Activated naive CD4-positive, alpha-beta T cell treated with Interleukin-2 at 50 U/mL for 16 hours (primary cell): ENCODE measurements around the gene AGAP1.

ENCODE experiments used
- DNase-seq: peaks from one replicate; pipeline ENCODE4 v3.0.0-alpha.2; 2020

The AGAP1 gene

DNA sequence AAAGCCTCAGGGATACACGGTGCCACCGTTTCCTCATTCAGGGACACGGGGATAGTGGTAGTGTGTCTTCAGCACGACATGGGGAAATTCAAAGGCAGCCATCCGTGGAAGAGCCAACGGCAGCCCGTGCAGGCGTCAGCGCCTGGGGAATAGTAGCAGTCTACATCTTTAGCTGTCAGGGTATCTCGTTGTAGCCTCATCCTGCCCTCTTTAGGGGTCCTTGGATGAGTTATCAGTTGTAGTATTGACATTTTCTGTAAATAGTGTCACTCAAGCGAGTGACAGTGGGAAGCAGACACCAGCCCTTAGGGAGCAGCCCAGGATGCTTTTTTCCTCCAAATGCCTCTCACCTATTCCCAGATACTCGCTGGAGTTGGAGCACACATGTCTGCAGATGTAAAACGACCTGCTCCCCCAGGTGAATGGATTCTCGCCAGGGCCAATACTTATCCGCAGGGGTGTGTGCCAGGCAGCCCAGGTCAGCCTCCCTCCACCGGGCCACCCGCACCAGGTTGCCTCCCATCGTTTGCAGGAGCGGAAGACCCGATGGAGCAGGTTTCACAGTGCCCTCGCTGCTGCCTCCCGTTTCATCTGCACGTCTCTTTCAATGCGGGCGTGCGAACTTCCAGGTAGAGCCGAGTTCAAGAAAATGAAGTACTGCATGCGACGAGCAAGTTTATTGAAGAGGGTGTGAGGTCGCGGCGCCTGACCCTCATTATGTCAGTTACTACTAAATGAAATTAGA, 41.0 kb downstream of the AGAP1 start:
- no peak for DNase-seq

DNA sequence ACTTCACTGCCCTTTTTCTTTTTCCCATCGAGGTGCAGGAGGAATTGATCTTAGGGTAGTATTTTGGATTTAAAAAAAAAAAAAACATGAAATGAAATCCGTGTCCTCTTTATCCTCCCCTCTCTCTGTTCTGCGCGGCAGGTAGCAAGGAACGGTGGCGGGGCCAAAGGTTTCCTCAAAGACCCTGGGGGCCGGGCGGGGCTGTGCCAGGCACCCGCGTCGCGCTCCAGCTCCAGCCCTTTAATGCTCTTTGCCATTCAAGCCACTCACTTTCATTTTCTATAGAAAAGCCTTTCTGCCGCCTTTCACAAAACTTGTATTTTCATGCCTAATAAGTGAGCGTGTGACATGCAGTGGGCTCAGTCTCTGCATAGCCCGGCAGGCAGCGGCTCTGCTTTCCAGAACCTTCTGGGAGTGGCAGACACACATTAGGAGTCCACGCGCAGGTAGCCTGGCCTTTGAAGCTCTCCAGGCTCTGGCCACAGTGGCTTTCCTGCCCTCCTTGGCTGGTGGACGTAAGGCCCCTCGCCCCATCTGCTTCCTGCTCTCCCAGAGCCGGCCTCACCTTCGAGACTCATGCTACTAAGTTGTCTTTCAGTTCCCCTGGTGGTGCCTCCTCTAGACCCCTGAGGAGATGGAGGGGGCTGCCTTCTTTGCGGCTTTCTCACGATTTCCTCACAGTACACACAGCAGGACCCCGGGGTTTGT, 41.7 kb downstream of the AGAP1 start:
- DNase-seq: no peak

DNA sequence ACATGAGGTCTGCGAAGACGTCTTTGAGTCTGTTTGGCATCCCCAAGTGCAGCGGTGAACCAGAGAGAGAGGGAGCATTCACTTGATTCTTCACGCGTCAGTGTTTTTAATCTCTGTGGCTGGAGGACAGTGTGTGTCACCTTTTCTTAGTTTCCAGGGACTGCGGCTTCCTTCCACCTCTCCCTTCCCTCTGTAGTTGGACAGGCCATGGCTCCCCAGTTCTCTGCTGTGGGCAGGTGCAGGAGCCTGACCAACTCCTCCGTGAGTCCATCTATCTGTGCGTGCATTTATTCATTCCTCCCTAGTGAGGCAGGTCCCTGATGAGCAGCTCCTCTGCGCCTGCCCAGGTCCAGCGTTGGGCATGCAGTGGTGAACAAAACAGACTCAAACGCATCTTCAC, 42.9 kb downstream of the AGAP1 start:
- no peak for DNase-seq

DNA sequence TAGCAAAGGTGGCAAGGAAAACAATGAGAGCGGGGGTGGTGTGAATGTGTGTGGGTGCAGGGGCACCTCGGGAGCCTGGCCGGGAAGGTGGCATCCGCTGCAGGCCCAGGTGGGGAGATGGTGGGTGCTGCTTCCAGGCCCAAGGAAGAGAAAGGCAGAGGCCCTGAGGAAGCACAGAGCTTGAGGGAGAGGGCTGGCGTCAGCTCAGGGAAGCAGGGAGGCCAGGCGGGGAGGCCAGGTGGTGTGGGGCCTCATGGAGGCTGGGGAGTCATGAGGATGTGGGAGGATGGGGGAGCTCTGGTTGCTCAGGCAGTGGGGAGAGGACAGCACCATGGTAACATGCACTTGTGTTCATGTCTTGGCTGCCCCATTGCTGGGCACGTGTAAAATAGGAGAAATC, 43.3 kb downstream of the AGAP1 start:
- DNase-seq: no peak

DNA sequence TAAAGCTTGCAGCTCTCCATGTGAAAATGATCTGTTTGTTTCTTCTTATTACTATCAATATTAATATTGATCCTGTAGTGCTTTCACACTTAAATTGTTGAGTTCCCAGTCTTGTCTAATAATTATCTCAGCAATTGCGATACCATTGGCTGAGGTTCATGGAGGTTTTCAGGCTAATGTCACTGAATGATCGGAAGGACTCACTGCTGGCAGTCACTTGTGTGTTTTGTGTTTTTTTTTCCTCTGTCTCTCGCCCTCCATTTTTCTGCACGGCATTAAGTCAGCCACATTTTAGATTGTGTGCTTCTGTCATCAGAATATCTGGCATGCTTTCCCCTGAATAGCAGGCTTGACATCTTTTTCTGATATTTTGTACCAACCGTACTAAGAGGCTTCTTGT, 43.7 kb downstream of the AGAP1 start:
- DNase-seq: no peak

DNA sequence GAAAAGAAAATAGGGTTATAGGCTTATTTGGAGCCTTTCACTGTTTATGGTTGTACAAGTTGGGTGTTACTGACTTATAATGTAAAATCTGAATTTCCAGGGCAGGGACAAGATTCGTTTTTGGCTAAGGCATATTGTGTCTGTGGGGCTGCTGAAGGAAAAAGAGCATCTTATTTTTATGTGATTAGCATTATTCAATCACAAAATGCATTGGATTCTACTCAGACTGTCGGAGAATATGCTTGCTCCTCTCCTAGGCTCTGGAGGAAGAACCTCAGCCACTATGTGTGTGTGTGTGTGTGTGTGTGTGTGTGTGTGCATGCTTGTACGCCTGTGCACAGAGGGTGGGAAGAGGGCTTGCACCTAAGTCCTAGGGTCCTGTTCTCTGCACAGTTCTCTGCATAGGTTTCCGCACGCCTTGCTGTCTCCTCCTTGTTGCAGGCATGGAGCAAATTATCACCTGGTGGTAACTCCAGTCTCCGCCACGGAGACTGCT, 44.3 kb downstream of the AGAP1 start:
- no peak for DNase-seq

DNA sequence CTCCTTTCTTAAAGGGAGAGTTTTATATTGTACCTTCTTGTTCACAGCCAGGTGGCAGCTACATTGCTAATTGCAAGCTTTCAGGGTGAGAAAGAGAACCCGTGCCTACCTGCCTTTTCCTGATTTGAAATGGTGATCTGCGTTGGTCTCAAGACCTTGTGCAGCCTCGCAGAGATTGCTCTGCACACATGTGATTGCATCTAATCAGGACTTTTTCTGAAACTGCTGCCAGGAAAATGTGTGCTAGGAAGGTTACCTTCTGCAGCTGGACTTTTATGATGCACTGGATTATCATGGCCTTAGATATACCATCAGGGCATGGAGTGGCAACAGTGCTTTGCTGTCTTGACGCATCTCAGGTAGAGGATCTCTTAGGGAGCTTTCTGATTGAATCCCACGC, 45.1 kb downstream of the AGAP1 start:
- no peak for DNase-seq

DNA sequence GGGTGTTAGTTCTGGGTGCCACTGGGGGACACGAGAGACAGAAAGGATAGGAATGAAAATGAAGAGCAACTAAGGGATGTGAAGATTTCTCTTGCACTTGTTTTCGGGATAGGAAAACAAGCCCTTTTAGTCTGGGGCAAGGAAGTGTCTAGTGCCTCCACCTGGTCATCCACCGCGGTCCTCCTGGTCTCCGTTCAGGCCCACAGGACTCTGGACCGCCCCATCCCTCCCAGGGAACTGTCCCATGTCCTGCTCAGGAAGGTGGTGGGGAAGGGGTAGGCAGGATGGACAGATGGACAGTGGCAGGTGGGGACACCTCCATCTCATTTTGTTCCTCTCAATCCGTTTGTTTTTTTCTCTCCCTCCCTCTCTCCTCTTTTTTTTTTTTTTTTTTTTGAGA, 45.9 kb downstream of the AGAP1 start:
- DNase-seq: no peak

DNA sequence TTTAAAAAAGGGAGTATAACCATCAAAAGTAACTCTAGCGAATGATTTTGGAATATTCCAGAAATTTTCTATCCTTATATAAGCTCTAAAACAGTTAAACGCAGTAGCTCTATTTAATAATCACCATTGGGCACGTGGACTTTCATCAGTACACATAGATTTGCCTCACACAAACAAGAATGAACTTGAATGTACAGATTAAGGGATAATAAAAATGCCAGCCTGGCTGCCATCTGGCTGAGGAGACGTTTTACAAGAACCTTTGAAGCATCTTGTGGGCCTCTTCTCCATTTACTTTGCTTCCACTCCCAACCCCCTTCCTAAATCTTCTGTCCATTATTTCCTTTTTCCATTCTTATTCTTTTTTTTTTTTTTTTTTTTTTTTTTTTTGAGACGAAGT, 47.2 kb downstream of the AGAP1 start:
- no peak for DNase-seq

DNA sequence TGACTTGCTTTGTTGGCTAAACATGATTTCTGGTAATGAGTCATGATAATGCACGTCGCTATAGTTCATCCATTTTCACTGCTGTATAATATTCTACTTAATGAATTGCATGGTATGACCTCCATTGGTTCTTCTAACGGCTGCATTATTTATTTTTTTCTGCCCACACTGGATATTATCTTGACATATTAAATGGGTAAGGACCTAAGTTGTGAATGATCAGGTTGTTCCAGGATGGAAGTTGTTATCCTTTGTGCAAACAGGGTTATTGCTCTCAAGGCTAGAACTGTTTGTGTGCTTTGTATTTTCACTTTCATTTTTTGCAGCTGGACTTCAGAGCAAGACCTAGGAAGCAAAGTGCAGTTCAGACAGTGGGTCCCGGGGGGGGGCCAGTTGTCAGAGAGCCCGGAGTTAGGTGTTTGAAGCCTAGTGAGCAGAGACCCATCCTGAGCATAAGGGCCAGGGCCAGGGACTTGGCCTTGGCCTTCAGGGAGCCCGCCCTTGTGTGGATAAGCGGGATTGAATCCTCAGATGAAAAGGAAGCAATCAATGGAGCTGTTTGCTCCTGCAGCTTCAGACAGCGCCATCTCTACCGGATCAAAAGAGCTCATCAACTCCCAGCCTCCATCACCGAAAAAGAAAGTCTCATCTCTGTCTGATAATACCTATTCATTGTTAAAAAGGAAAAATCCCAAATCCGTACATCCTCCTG, 48.2 kb downstream of the AGAP1 start:
- DNase-seq: no peak

DNA sequence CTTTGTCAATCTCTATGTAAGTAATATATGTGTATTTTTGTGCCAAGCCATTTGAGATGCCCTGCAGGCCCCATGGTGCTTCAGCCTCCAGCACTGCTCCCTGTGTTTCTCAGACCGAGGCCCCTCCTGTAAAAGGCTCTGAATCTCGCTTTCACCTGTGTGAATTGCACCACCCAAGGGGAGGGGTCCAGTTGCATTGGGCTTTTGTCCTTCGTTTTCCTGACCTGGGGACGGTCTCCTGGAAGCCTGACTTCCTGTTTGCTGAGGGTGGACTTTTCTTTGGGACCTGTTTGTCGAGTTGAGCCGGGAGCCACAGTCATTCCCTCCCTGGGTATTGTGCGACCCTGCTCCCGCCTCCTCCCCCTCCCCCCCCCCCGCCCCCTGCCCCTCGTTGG, 48.9 kb downstream of the AGAP1 start:
- no peak for DNase-seq

DNA sequence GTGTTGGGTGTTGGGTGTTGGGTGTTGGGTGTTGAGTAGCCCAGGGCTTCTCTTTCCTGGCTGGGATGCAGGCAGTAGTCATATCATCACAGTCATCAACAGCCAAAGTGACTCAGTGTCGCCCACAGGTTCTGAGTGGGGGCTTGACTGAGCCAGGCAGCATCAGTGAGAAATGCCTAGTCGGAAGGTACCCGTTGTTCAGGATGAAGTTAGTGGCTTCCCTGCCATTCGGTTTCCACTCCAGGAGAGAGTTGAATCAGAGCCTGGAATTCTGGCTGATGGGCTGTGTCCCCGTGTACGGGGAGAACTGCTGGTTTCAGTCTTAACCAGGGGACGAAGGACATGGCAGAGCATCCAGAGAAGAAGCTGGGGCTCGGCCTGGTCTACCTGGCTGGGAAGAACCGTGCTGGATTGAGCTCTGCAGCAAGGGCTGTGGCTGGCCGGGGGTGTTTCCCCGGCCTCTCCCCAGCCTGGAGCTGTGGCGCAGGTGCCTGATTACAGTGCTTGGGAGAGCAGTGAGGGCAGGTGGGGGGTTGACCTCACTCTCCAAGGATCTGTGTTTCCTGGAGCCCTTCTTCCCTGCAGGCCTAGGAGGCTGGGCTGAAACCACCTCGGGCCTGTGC, 49.4 kb downstream of the AGAP1 start:
- DNase-seq: no peak

DNA sequence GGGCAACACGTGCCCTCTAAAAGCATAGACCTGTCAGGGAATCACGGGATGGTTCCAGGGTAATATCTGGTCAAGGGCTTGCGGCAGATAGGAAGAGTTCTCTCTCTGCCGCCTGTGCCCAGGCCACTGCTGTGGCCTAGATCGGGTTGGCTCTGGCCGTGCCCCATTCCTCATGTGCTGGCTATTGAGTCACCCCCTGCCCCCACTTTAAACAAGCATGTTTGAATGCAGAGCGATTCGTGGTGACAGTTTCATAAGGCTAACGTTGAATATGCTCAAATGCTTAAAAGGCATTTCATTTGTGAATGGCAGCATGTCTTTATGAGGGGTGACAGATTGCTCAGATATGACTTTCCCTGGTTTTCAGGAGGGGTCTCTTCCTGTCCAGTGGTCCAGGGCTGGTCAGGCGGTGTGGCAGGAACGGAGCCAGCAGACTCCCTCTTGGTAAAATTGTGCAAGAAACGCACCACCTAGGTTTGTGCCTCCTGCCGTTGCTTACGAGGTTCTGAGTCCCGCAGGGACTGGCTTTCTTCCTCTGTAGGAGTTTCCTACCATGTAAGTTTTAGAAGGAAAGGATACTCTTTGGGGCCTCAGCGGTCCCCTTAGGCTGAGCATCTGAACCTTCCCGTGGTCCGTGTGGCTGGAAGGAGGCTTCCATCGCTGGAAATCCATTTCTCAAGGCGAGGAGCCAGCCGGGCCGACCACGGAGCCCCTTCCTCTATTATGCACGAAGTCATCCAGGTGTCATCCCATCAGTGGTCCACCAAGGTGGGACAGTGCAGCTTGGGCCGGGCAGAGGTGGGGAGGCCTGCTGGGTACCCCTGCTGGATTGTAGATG, 50.2 kb downstream of the AGAP1 start:
- DNase-seq: no peak

DNA sequence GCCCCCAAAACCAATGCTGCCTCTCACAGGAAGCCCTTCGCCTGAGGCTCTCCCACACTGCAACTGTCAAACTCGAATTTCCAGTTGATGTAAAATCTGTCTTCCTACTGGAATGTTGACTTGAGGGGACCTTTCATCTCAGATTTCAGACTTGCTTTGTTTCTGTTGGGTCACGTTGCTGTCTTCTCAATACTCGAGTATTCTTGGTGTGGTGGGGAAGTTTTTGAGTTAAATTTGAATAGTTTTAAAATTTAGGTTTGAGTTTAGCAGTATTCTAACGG, 50.8 kb downstream of the AGAP1 start:
- DNase-seq: no peak

DNA sequence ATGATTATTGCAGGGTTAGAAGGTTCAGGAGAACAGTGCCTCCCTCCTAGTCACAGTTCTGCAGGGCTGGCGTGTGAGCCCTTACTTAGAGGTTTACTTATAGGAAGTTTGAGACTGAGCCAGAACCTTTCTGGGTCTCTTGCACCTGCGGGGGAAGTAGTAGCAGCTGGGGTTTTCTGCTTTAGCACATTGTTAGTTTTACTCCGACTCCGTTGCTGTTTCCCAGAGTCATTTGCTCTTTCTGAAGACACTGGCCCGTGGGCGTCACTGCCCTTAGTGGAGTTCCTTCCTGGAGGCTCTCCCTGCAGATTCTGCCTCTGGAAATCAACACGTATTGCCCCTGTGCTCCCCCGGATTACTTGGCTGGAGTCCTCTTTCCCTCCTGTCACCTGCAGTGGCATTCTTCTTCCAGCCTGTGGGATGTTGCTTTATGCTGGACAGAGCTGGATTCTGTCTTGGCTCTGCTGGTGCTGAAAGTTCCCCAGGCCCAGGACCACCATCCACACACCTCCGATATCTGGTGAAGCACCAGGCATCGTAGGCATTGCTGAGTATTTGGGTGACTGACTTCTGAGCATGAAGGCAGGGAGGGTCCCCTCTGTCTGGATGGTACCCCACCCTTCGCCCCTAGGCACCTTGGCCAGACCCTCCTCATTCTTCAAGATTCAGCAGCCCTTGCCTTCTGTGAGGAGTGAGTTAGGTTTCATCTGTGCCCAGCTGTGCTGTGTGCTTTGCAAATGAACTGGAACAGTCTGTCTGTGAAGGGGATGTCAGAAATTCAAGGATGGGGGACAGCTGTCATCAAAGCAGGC, 51.7 kb downstream of the AGAP1 start:
- no peak for DNase-seq

DNA sequence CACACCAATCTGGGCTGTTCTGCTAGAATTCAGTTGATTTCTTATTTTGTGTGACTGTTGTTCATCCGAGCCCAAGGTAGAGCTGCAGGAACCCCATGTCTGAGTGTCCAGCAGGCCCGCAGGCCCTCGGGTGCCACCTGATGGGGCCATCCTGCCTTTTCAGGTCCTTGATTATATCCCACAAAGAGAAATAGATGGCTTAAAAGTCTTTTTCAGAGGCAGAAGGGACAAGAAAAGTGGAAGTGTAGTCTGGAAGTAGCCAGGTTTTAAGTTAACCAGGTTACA, 52.2 kb downstream of the AGAP1 start:
- no peak for DNase-seq

DNA sequence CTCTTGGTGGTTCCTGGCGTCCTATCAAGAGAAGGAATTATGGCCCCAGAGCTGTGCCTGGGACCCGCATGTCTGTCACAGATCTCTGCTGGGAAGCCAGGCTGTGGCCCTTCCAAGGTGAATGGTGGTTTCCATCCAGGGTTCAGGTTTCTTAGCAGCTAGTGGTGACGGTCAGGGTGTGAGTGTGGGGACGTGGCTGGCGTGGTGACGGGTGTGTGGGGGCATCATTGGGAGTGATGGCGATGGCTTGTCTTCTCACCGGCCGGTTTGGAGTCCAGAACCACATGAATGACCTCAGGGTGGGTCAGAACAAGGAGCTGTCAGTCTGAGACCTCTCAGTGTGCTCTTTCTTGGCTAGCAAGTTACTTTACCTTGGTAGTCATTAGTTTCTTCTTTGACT, 52.6 kb downstream of the AGAP1 start:
- DNase-seq: no peak

DNA sequence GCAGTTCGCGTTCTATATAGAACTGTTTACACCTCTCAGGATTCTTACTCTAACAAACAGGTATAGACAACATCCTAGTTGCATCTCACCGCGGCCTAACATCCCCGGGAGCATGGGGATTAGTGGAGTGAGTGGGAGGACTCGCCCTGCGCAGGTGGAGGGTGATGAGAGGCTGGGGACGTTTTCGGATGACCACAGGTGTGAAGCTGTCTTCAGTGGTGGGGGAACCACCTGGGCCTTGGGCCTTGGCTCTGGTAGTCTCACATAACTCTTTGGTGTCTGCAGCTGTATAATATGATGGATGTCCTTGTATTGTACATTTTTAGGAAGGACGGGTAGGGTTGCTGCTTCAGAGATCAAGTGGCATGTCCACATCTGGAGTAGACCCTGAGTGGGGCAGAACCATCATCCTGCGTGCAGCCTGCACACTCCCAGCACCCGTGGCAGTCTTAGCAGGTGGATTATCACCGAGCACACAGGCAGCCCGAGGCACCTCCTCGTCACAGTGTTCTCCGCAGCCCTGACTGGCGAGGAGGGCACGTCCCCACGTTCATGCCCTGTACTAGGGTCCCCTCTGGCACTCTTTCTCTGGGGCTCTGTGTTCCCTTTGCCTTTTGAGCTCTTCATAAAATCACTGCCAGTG, 56.0 kb downstream of the AGAP1 start:
- no peak for DNase-seq

DNA sequence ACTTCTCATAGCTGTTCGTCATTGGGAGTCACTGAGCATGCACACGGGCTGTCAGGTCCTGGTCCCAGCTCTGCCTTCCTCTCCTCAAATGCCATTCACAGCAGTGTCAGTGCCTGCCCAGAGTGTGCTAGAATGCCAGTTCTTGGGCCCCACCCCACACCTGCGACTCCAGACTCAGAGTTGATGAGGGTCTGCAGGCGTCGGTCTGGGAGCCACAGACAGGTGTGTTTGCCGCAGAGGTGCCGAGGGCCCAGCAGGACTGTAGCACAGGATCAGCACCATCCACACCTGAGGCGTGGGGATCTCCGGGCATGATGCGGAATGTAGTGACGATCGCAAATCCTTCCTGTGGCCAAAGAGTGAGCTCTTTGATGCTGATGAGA, 56.5 kb downstream of the AGAP1 start:
- DNase-seq: no peak

DNA sequence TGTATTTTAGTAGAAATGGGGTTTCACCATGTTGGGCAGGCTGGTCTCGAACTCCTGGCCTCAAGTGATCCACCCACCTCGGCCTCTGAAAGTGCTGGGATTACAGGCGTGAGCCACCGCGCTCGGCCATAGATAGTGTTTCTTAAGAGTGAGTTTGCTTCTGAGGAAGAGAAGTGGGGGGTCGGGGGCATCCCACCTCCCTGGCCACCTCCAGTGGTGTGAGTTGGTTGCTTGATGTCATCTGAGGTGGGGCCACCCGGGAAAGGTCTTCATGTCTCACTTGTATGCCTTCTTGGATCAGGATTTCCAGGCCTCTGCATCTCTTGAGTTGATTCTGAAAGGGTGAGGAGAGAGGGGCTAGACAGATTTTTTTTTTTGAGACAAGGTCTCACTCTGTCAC, 57.1 kb downstream of the AGAP1 start:
- DNase-seq: no peak

DNA sequence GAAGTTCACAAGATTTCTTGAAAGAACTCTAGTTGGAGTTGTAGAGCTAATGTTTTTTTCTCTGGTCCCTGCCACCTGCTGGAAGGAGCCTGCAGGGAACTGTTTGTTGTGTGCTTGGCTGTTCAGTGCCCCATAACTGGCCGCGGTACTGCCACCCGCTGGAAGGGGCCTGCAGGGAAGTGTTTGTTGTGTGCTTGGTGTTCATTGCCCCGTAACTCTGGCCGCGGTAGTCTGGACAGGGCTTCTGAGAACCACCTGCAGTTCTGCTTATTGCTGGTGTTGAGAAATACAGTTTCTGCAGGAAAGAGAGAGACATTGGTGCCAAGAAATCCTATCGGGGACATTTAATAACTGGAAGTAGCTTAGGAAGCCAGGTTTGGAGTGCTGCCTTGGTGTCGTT, 58.1 kb downstream of the AGAP1 start:
- DNase-seq: no peak

DNA sequence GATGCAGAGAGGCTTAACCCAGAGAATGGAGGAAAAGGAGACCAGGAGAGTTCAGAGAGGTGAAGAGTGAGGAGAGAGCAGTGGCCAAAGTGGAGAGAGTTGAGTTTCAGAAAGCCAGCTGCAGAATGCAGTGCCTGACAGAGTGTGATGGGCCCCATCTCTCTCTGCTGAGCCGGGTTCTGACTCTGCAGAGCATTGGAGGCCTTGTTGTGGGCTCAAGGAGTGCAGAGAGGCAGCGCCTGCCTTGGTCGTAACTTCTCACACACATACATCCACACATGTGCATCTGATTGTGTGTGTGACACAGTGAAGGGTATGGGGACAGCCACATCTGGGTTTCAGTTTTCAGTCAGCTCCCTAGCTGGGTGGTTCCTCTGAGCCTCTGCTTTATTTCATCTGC, 58.8 kb downstream of the AGAP1 start:
- DNase-seq: no peak
